ENCODE results near the gene RHBG. TPM values are rescaled to one million over a fixed set of nuclear protein-coding genes. Genes with fewer than 3 reads are reported as not detected.

RHBG gene
- total and polyA plus RNA-seq, 2 donors from 2014 or later: 4.2 to 61.9 TPM

DNA sequence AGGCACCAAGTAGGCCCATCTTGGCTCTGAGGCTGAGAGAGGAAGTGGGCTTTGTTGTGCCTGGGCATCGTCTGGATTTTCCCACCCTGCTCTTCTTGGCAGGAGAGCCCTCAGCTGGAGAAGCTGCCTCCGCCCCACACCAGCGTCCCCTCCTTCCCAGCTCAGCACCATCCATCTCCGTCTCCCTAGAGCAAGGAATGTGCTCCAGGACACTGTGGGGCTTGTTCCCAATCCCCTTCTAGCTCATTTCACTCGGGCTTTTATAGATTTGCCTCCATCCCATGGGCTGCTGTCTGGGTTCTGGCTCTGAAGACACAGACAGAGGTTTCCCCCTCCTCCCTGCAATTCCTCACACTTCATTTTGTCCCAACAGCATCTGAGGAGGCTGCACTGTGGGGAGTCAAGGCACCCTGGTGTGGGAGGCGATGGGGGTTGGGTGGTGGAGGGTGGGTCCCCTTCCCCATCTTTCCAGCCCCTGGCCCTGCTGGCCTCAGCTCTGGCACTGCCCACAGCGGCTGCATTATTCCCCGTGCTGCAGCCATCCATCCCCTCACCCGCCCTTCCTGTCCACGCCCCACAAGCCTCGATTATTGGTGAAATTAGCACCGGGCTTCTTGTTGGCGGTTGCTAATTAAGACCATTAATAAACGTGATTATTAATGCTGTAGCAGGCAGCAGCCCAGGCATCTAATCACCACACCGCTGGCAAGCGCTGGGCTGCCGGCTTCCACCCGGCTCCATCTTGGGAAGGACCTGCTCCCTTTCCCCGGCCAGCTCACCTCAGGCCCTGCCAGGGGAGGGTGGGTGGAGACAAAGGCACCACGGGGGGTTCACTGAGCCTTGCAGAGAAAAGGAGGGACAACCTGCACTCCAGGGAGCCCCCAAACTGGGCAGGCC is 21.7 kb downstream of the RHBG start:
- H3K9me3 ChIP-seq (ENCODE audit: control insufficient read depth in 2 of 3, insufficient read depth in 1 of 3, low read length in 3 of 3): no peaks in the 10 kb centered on the region
- no peak overlapping the region for H3K27ac ChIP-seq (ENCODE audit: low read depth in 2 of 2, low read length in 2 of 2)
- H3K27me3 ChIP-seq (ENCODE audit: control insufficient read depth, insufficient read depth, low read length): peaks cover 19% of the 10 kb centered on the region
- peaks cover 0 to 5% (median 0%) of the 10 kb centered on the region in 3 donors for H3K4me1 ChIP-seq (ENCODE audit: control insufficient read depth in 2 of 3, insufficient read depth in 2 of 3, low read depth in 1 of 3, low read length in 3 of 3)
- DNase-seq (no peak), FAIRE-seq (no peak)
- H3K9ac ChIP-seq (ENCODE audit: low read length in 3 of 3): no peak overlapping the region
- TF ChIP-seq, protein P1, sequence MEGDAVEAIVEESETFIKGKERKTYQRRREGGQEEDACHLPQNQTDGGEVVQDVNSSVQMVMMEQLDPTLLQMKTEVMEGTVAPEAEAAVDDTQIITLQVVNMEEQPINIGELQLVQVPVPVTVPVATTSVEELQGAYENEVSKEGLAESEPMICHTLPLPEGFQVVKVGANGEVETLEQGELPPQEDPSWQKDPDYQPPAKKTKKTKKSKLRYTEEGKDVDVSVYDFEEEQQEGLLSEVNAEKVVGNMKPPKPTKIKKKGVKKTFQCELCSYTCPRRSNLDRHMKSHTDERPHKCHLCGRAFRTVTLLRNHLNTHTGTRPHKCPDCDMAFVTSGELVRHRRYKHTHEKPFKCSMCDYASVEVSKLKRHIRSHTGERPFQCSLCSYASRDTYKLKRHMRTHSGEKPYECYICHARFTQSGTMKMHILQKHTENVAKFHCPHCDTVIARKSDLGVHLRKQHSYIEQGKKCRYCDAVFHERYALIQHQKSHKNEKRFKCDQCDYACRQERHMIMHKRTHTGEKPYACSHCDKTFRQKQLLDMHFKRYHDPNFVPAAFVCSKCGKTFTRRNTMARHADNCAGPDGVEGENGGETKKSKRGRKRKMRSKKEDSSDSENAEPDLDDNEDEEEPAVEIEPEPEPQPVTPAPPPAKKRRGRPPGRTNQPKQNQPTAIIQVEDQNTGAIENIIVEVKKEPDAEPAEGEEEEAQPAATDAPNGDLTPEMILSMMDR (IDR thresholded peaks at IDR 0.05; ENCODE audit: borderline replicate concordance, extremely low read depth, insufficient read depth): no peak
- H3K36me3 ChIP-seq (ENCODE audit: control insufficient read depth in 2 of 3, insufficient read depth in 3 of 3, low read length in 3 of 3): no peaks in the 10 kb centered on the region
- intact Hi-C loops (cut with DNase I): loop anchor here (5.0 kb wide), 1 partner anchor 52 kb away; no protein-coding TSS in a partner anchor
- H3K4me3 ChIP-seq (ENCODE audit: low read length in 3 of 3): no peak overlapping the region

DNA sequence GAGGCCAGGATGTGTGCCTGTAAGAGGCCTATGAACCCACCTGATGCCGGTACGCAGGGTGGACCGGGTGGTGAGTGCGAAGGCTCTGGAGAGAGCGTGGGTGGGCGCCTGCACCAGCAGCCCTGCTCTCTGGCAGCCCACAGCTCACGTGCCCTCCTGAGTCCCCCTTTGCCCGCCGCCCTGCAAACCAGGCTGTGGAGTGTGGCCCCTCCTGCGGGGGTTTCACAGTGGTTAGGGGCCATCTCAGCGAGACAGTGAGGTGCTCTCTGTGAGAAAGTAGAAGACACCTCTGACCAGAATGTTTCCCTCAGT is 22.3 kb downstream of the RHBG start:
- peaks cover 17% of the 10 kb centered on the region for H3K27me3 ChIP-seq (ENCODE audit: control insufficient read depth, insufficient read depth, low read length)
- FAIRE-seq: no peak
- TF ChIP-seq, protein P1 (IDR thresholded peaks at IDR 0.05; ENCODE audit: borderline replicate concordance, extremely low read depth, insufficient read depth): no peak

DNA sequence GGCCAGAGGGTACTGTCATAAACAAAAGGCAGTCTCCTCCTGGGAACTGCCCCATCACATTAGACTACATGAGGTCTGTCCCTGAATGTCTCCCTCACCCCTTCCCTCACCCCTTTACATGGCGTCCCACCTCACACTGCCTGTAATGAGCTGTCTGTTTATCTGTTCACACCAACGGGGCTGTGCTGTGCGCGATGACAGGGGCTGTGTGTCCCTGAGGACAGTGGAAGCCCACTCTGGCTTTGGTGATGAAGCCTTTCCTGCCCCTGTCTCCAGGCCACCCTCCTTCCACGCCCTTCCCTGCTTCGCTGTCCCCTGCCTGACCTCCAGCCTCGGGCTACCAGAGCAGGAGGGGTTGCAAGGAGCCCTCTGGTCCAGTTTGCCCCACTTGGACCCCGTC is 22.7 kb downstream of the RHBG start:
- Histone ChIP-seq H3K9ac (ENCODE audit: low read length in 3 of 3) (no peak overlapping the region), H3K27ac (ENCODE audit: low read depth in 2 of 2, low read length in 2 of 2) (no peak overlapping the region), H3K27me3 (ENCODE audit: control insufficient read depth, insufficient read depth, low read length) (peaks cover 17% of the 10 kb centered on the region), H3K9me3 (ENCODE audit: control insufficient read depth in 2 of 3, insufficient read depth in 1 of 3, low read length in 3 of 3) (no peaks in the 10 kb centered on the region), H3K36me3 (ENCODE audit: control insufficient read depth in 2 of 3, insufficient read depth in 3 of 3, low read length in 3 of 3) (no peaks in the 10 kb centered on the region), H3K4me3 (ENCODE audit: low read length in 3 of 3) (no peak overlapping the region), H3K4me1 (ENCODE audit: control insufficient read depth in 2 of 3, insufficient read depth in 2 of 3, low read depth in 1 of 3, low read length in 3 of 3) (peaks cover 0 to 5% (median 0%) of the 10 kb centered on the region in 3 donors)
- intact Hi-C loops (cut with DNase I): loop anchor here (5.0 kb wide), 1 partner anchor 51 kb away; no protein-coding TSS in a partner anchor
- DNase-seq: no peak
- no peak for FAIRE-seq
- TF ChIP-seq, protein P1 (IDR thresholded peaks at IDR 0.05; ENCODE audit: borderline replicate concordance, extremely low read depth, insufficient read depth): no peak

More for the DNA sequence above, 22.3 kb downstream of the RHBG start:
- Histone ChIP-seq H3K9me3 (ENCODE audit: control insufficient read depth in 2 of 3, insufficient read depth in 1 of 3, low read length in 3 of 3) (no peaks in the 10 kb centered on the region), H3K9ac (ENCODE audit: low read length in 3 of 3) (no peak overlapping the region), H3K4me1 (ENCODE audit: control insufficient read depth in 2 of 3, insufficient read depth in 2 of 3, low read depth in 1 of 3, low read length in 3 of 3) (peaks cover 0 to 5% (median 0%) of the 10 kb centered on the region in 3 donors), H3K27ac (ENCODE audit: low read depth in 2 of 2, low read length in 2 of 2) (no peak overlapping the region), H3K36me3 (ENCODE audit: control insufficient read depth in 2 of 3, insufficient read depth in 3 of 3, low read length in 3 of 3) (no peaks in the 10 kb centered on the region), H3K4me3 (ENCODE audit: low read length in 3 of 3) (no peak overlapping the region)
- intact Hi-C loops (cut with DNase I): loop anchor here (5.0 kb wide), 1 partner anchor 51 kb away; no protein-coding TSS in a partner anchor
- no peak for DNase-seq

Data from kidney (tissue), 14 donors.